ENCODE data around the gene TRMT1.

The TRMT1 gene

DNA sequence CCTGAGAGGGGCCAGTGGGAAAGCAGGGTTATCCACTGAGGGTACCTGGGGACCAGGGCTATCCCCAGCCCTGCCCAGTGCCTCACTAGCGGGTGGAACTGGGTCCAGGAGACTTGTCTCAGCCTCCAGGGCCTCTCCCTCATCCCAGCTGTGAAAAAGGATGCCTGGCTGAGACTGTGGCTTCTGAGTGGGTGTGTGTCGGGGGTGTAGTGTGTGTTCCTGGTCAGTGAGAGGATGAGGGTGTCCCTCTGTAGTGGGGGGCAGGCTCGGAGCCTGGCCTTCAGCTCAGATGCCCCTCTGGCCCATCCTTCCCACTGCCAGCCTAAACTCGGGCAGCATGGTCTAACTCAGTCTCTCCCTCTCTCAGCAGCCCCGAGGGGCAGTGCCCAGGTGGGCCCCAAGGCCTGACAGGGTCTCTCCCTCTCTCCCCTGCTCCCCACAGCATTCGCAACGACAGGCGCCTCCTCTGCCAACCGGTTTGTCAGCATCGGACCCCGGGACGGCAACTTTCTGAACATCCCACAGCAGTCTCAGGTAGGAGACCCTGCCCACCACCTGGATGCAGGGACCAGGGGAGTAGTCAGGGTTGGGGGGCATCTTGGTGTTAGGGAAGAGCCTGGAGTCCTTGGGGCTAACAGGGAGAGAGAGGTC, 26.6 kb downstream of the TRMT1 start:
- DNase-seq: no peak

DNA sequence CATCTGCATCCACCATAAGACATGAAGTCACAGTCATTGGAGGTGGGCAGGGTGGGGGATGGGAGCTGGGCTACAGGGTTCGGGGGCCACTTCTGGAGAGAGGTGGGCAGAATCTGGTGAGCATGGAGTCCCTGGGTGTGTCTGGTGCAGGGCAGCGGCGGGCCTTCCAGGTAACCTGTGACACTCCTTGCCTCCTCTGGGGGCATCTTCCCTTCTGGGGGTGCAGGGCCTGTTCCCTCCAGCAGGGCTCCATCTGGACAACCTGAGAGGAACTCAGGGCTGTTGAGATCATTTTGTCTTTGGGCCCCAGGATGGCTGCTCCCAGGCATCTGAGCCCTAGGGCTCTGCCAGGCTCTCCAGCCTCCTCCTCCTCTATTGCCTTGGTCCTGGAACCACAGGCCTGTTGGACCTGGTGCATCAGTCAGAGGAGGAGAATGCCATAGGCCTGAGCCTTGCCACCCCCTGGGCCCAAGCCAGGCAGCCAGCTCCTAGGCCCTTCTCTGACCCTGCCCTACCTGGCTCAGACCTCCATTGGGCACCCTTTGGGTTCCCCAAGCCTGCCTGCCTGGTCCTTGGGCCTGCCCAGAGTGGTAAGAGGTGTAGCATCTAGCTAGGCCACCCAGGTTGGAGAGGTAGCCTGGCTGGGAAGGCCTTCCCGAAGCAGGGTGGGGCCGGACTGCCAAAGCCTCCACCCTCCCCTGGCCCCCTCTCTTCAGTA, 27.2 kb downstream of the TRMT1 start:
- no peak for DNase-seq

DNA sequence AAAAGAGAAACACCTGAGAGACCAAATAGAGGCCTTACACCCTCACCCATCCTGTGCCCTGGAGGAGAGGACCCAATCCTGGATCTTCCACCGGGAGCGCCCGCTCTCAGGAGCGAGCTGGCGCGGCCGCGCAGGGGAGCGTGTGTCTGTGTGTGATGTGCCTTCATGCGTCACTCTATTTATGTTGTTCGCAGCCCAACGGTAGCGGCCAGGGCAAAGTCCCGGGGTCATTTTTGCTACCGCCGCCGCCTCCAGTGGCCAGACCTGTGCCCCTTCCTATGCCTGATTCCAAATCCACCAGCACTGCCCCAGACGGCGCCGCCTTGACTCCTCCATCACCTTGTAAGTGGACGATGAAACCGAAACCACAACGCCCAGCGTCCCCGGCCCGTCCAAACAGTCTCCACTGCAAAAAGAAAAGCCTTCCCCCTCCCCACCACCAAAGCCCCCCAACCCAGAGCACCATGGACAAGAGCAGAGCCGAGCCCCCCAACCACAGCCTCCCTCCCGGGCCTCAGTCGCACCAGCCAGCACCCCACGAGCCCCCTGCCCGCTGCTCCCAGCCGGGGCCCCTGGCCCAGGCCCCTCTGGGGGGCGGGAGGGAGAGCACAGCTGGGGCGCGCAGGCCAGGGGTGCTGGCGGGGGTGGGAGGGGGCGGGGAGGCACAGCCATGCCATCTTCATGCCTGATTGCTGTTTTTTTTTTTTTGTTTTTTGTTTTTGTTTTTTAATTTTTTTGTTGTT, 28.6 kb downstream of the TRMT1 start:
- no peak for DNase-seq

DNA sequence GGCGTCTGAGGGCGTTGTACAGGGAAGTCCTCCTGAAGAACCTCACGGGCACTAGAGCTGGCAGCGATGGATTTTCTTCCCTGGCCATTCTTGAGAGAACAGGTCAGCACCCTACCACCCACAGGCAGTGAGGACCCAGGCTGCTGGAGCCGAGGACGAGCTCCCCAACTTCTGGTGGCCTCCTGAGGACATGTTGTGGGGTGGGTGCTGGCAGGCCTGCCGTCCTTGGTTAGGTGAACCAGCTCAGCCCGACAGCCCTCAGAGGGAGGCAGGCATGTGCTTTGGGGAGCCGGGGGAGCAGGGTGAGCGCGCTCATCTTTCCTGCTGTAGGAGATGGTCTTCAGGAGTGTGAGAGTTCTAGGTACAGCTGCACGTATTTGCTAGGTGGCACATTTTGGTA, 29.2 kb downstream of the TRMT1 start:
- no peak for DNase-seq

DNA sequence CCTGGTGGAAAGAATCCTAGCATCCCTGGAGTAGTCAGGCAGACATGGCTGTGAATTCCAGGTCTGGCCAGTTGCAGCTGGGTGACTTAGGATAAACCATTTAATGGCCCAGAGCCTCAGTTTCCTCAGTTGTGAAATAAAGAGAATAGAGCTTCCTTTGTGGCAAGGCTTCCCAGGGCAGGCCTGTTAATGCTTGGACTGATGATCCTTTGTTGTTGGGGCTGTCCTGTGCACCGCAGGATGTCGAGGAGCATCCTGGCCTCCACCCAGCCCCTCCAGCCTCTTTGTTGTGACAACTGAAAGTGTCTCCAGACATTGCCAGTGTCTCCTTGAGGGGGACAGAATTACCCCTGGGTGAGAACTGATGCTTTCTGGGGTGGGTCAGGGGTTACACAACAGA, 30.2 kb downstream of the TRMT1 start:
- DNase-seq: no peak

DNA sequence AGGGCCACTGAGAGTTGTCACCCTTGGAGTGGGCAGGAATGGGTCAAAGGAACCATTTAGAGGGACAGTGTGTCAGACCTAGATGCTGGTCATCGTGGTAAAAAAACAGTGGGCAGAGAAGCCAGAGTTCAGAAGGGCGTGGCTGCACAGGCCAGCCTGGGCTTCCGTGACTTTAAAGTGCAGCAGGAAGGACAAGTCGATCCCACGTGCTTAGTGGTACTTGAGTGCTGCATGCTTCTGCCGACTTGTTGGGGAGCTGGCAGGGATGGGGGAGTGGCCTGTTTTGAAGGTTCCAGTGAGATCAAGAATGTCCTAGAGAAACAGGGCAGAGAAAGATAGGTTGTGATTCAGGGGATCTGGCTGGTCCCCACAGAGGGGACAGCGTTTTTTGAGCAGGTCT, 30.9 kb downstream of the TRMT1 start:
- DNase-seq: no peak

DNA sequence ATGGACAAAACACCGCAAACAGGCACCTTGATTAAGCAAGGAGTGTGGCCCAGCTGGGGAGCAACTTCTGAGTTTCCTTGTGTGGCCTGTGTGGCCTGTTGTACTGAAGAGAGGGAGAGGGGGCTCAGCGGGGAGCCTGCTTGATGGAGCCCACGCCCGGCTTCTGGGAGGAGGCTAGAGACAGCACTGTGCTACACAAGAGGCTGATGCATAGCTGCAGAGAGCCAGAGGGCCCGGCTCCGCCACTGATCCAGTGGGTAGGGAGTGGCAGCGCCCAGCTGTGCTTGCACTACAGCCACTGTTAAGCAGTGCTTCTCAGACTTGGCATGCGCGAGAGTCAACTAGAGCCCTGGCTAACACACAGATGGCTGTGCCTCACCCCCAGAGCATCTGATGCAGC, 32.9 kb downstream of the TRMT1 start:
- no peak for DNase-seq

DNA sequence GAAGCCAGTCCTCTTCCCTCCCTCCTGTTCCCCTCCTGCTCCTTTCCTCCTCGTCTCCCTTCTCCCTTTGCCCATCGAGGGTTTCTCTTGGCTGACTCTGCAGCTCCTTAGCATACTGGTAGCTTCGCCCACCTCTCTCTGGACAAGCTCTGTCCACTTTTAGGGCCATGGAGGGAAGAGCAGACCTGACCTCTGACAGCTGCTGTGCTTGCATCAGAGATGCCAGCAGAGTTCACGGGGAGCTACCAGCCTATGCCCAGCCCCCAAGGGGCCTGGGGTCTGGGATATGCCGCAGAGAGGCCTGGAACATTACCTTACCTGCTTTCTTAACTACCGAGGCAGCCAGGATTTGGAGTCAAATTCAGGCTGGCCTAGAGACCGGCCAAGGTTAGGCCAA, 33.5 kb downstream of the TRMT1 start:
- no peak for DNase-seq

DNA sequence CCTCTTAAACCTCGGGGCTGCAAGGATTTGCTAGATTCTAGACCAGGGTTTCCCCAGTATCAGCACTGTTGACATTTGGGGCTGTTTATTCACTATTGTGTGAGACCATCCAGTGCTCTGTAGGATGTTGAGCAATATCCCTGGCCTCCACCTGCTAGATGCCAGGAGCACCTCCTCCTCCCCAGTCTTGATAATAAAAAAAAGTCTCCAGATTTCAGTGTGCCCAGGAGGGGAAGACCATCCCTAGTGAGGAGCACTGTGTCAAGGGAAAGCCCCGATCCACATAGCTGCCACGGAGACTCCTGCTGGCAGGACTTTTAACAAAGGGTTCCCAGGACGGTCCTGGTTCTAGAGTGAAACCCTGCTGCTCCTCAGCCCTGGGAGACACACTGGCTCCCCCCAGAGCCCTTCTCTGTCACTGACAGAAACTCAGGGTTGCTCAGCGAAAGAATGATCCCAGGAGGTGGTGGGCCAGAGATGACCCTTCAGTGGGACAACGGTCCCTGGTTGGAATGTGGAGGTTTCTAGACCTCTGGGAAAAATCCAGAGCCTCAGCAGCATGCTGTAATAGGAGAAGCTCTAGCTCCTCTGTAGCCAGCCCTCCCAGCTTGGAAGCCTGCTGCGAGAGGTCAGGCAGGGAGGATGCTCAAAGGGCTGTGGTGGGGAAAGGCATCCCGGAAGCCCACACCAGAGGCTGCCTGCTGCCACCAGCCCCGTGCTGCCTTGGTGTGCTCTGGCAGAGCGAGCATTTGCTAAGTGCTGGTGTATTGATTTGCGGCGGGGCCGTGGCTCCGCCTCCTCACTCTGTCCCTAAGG, 34.1 kb downstream of the TRMT1 start:
- no peak for DNase-seq

DNA sequence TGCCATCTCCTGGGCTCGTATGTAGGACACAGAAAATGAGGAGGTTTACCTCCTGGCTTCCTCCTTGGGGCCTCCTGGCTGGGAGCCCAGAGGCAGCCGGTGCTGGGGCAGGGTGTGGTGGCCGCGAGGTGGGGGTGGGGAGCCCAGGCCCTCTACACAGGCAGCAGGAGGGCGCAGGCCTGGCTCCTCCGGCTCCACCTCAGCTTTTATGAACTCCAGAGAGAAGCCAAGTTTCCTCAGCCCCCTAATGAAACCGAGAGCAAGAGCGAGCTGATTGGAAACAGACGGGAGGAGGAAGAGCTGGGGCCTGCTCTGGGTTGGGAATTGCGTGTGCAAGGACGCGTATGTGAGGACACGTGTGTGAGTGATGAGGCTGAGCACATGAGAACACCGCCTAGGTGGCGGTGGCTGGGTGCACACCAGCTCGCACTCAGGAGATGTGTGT, 37.0 kb downstream of the TRMT1 start:
- DNase-seq: no peak

DNA sequence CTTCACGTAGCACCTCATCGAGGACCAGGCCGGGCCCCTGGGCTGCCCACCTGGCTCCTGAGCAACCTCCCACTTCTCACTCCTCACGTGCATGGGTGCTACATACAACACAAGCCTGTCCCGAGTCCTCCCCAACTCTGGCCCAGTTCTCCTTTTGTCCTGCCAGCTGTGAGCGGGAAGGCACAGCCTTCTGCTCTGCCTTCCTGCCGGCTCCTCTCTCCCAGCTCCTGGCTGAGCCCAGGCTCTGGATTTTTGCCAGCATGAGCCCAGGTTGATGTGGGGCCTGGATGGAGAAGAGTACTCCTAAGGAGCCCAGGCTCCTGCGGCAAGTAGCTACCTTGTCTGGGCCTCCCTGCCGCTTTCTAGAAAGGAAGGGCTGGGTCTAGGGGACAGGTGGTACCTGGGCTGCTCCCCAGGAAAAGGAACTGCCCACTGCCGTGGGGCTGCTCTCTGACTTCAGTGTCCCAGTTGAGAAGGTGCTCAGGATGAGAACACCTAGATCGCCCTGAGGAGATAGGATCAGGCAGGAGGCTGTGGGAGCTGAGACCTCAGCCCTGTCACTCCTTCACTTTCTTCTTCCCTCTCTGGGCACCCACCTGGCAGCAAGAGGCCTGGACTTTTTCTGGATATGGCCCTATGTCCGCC, 37.5 kb downstream of the TRMT1 start:
- DNase-seq: no peak

DNA sequence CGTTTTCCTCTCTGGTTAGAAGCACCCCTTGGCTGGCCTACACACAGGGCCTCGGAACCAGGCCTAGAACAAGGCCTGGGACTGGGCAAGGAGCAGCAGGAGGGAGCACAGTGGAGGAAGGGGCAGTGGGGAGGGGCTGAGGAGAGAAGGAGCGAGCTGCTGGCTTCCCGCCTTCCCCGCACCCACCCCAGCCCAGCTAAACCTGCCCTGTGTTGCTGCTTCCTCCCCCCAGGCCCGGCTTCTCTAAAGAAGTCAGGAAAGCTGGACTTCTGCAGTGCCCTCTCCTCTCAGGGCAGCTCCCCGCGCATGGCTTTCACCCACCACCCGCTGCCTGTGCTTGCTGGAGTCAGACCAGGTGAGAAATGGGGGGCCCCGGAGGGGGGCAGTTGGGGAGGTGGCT, 38.2 kb downstream of the TRMT1 start:
- DNase-seq: no peak

DNA sequence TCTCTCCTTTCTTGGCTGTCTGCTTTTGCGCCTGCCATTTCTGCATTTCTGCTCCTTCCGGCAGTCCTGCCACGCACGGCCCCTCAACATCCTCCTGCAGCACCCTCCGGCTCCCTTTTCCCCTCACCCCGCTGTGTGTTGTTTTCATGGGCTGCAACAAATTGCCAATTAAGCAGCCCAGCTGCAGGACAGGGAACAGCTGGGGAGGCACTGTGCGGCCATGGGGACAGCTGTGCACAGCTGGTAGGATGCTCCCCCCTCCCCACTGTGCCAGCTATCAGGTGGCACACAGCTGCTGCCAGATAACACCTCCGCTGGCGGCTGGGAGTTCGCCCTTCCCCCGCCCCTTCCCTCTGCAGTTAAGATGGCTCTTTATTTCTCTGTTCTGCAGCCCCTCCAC, 39.3 kb downstream of the TRMT1 start:
- peak in 1 of 2 donors; percentile 65 for DNase-seq

DNA sequence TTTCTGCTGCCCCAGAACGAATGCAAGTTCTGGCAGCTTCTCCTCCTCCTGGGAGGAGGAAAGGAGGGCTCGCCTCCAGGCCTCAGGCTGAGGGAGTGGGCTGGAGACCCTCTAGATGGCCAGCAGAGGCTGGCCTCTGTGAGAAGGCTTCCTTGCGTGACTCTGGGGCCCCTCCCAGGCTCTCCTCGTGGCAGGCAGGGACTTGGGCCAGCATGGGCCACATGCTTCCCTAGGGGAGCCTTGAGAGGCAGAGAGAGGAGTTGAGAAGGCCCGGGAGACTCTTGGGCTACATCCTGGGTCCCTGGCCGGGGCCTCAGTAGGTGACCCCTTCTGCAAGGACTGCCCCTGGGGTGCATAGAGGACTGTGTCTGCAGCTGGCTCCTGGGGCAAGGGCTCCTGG, 39.8 kb downstream of the TRMT1 start:
- DNase-seq: no peak

DNA sequence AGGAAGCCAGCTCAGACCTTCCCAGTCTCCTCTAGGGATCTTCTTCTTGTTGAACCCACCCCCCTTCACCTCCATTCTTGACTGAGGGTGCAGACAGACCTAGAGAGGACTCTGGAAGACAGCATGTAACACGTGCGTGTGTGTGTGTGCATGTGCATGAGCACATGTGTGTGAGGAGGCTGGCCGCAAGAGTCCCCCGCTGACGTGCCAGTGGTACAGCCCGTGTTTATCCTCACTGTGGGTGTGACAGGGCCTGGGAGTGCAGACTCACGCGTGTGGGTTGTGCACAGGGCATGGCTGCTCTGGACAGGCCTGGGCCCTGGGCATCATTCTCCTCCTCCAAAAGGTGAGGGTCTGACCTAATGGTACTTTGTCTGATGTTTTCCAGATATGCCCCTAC, 40.2 kb downstream of the TRMT1 start:
- no peak for DNase-seq

DNA sequence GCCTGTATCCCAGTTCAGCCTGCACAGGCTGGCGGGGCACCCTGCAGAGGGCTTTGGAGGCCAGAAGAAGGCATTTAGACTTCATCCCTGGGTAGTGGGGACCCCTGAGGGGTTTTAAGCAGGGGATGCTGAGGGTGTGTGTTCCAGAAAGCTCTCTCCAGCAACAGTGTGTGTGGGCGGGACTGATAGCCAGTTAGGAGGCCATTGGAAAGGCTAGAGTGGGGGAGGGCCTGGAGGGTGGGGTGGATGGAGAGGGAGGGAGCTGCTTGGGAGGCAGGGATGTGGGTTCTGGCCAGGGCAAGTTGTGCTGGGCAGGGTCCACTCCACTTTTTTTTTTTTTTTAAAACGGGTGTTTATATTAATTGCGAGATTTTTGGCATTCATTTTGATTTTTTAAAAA, 42.2 kb downstream of the TRMT1 start:
- no peak for DNase-seq

DNA sequence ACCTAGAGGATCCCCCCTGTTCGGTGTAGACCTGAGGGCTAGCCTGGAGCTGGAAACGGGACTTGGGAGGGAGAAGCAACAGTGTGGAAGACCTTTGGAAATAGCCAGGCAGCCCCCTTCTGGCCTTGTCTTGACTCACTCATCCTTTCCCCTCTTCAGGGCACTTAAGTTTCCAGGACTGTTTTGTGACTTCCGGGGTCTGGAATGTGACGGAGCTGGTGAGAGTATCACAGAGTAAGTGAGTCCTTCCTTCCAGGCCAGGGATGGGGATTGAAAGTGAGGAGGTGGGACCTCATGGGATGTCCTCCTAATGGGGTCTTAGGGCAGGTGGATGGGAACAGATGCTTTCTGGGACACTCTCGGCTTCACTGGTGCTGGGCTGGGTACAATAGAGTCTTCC, 43.3 kb downstream of the TRMT1 start:
- DNase-seq: no peak

DNA sequence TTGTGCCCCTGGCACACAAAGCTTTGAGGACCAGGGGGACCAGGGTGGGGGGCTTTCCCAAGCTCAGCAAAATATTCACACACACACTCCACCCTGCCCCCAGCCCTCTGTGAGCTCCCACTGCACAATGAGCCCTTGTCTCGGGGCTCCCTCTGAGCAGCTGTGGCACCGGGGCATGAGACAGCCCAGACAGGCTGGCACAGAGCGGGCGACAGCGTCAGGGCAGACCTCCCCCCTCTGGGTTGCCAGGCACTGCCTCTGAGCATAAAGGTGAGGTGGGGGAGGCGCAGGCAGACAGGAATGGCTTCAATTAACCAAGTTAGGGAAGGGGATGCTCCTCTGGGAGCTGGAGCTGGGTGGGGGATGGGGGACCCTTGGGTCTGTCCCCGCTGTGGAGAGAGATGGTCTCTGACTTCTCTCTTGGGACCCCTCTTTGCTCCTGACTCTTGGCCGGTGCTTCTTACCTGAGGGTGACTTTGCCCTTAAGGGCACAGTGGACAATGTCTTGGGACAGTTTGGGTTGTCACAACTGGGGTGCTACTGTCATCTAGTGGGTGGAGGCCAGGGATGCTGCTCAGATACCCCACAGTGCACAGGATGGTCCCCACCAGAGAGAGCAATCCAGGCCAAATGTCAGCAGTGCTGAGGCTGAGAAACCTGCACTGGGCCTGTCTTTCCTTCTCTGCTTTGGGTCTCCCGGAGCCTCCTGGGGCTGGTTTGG, 44.2 kb downstream of the TRMT1 start:
- DNase-seq: peak; percentile 91 to 93

DNA sequence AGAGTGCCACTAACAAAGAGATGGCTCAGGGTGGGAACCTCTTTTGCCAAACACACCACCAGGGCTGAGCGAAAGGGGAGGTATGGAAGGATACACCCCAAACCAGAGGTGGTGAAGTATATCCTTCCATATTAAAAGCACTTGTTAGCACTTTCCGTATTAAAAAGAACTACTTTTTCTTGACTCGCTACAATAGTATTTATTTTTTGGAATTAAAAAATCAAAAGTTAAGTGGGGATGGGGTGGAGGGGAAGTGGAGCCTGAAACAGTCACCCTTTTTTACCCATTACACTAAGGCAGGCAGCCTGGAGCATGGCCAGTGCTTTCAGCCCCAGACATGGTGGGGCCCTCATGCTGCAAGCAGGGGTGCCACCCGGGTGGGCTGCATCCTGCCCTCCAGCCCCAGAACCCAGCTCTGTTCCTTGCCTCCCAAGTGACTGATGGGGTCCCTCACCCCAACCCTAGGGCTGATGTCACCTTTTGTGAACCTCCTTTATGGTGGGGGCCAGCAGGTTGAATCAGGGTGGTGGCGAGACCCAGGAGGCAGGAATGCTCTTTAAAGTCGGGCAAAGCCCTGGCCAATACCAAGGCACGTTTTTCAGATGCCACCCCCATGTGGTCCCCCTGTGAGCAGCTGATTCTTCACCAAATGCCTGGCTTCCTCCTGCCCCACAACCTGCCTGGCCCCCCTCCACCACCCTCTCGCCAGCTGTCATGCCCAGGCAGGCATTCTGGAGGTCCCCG, 44.9 kb downstream of the TRMT1 start:
- no peak for DNase-seq

DNA sequence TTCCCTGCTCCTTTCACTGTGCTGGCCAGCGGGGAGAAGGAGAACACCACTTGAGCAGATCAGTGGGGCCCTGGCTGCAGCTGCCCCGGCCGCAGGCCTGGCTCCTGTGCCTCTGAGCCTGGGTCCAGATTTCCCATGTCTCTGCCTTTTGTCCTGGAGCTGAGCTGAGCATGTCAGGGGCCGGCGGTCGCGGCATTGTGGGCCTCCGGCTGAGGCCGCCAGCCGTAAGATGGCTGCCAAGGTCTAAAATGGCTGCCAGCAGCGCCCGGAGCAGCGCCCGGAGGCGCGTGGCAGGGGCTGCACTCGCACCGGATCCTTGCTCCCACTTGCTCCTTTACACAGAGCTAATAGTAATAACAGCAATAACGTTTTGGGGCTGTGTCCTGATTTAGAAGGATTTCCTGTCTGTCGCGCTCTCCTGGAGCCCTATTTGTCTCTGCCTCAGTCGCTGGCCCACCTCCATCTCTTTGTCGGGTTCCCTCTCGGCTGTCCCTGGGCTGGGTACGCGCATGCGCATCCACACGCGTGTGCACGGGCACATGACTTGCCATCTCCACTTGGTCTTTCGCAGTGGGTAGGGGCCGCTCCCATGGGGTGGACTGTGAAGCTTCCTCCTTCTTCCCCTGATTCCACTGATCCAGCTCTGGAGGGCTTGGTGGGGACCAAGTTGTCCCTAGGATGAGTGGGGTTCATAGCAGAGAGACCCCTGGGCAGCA, 46.0 kb downstream of the TRMT1 start:
- DNase-seq: no peak

Measured in hippocampal formation (tissue), 2 donors.